Measurements from ENCODE around the gene DLGAP1. TPM values are rescaled to one million over a fixed set of nuclear protein-coding genes. Genes with fewer than 3 reads are reported as not detected.

The DLGAP1 gene
- total and polyA plus RNA-seq, 7 experiments from 2014 or later: 0.32 to 1.0 TPM; not detected in 5

- H3K9me3 Mint-ChIP-seq: no peaks in the 10 kb centered on the region
- H3K27me3 Mint-ChIP-seq: no peaks in the 10 kb centered on the region
- H3K4me1 ChIP-seq (ENCODE audit: control insufficient read depth in 2 of 2, insufficient read depth in 2 of 2, low read length in 2 of 2): peaks cover 9 to 18% of the 10 kb centered on the region in 2 donors
- POLR2A ChIA-PET: interaction anchor here (1.1 to 1.2 kb wide), 2 partner anchors 19 to 138 kb away, joined by 3 read pairs; no protein-coding TSS in a partner anchor
- intact Hi-C loops (cut with micrococcal nuclease): loop anchor here (5.0 to 10.0 kb wide), 5 partner anchors 328 to 1015 kb away; partner anchors contain the start of genes METTL4 (in 1 of the 2), MYL12B (in 1 of the 2) and NDC80 (in 1 of the 2)
- H3K27ac Mint-ChIP-seq: peak overlapping the region in 1 of 9 donors; percentile 99
- no peaks in the 10 kb centered on the region for H3K27me3 ChIP-seq (ENCODE audit: control insufficient read depth in 2 of 2, insufficient read depth in 2 of 2, low read length in 2 of 2)
- H3K9me3 ChIP-seq (ENCODE audit: control insufficient read depth in 2 of 3, low read length in 3 of 3): no peaks in the 10 kb centered on the region
- no peak overlapping the region for H3K4me3 Mint-ChIP-seq
- H3K27ac ChIP-seq (ENCODE audit: low read depth, low read length): no peak overlapping the region
- DNase-seq (no peak), ATAC-seq (no peak)
- H3K4me3 ChIP-seq (ENCODE audit: low read length): no peak overlapping the region
- peaks cover 9 to 52% (median 36%) of the 10 kb centered on the region in 7 donors for H3K4me1 Mint-ChIP-seq
- no peaks in the 10 kb centered on the region for H3K36me3 ChIP-seq (ENCODE audit: control insufficient read depth in 2 of 3, insufficient read depth in 3 of 3, low read length in 3 of 3)
- peaks cover 0 to 2% (median 0%) of the 10 kb centered on the region in 5 donors for H3K36me3 Mint-ChIP-seq
- CTCF ChIA-PET: no interaction called here
Measured at GRCh38 chr18:3590096-3590630, 864.9 kb downstream of the DLGAP1 start.

- Mint-ChIP-seq H3K9me3 (no peaks in the 10 kb centered on the region), H3K27me3 (no peaks in the 10 kb centered on the region), H3K4me3 (peak overlapping the region in 3 of 10 donors; percentile 4 to 34 (median 16)), H3K27ac (peak overlapping the region in 7 of 9 donors; percentile 28 to 93 (median 65)), H3K36me3 (peaks cover 0 to 3% (median 0%) of the 10 kb centered on the region in 5 donors), H3K4me1 (peaks cover 0 to 29% (median 11%) of the 10 kb centered on the region in 7 donors)
- CTCF ChIA-PET: interaction anchor here (0.6 to 2.7 kb wide), 19 partner anchors 9 to 327 kb away, joined by 3 to 22 read pairs (median 3); no protein-coding TSS in a partner anchor
- H3K4me1 ChIP-seq (ENCODE audit: control insufficient read depth in 2 of 2, insufficient read depth in 2 of 2, low read length in 2 of 2): no peaks in the 10 kb centered on the region
- intact Hi-C loops (cut with micrococcal nuclease): loop anchor here (1.0 kb wide), 4 partner anchors 8 to 305 kb away; no protein-coding TSS in a partner anchor
- H3K4me3 ChIP-seq (ENCODE audit: low read length): no peak overlapping the region
- no peaks in the 10 kb centered on the region for H3K9me3 ChIP-seq (ENCODE audit: control insufficient read depth in 2 of 3, low read length in 3 of 3)
- H3K36me3 ChIP-seq (ENCODE audit: control insufficient read depth in 2 of 3, insufficient read depth in 3 of 3, low read length in 3 of 3): no peaks in the 10 kb centered on the region
- H3K27me3 ChIP-seq (ENCODE audit: control insufficient read depth in 2 of 2, insufficient read depth in 2 of 2, low read length in 2 of 2): no peaks in the 10 kb centered on the region
- POLR2A ChIA-PET: interaction anchor here (0.8 to 2.1 kb wide), 6 partner anchors 8 to 145 kb away, joined by 3 to 16 read pairs (median 6); no protein-coding TSS in a partner anchor
- ATAC-seq (peak; percentile 90), DNase-seq (peak in 8 of 9 donors; percentile 40 to 60 (median 48))
- no peak overlapping the region for H3K27ac ChIP-seq (ENCODE audit: low read depth, low read length)
Measured at GRCh38 chr18:3585656-3586509, 869.2 kb downstream of the DLGAP1 start.

DNA sequence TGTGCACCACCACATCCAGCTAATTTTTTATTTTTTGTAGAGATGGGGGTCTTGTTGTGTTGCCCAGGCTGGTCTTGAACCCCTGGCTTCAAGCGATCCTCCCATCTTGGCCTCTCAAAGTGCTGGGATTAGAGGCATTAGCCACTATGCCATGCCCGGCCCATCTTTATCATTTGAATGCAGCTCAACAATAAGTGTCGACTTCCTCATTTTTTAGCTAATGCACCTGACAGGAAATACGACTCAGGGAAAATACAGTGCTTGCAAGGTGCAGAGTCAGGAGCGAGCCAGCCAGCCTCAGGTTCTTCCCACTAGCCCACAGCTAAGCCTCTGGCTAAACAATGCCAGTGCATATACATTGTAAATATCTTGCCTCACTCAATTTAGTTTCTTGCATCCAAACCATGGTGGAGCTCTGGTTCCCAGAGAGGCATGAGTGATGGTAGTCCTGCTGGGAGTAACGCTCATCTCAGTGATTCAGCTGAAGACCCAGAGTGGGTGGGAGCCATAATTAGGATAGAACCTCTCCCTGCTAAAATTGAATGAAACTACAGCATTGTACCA, 870.1 kb downstream of the DLGAP1 start:
- CTCF ChIA-PET: interaction anchor here (0.6 to 2.7 kb wide), 18 partner anchors 8 to 326 kb away, joined by 3 to 22 read pairs (median 4); no protein-coding TSS in a partner anchor
- no peaks in the 10 kb centered on the region for H3K4me1 ChIP-seq (ENCODE audit: control insufficient read depth in 2 of 2, insufficient read depth in 2 of 2, low read length in 2 of 2)
- H3K27ac ChIP-seq (ENCODE audit: low read depth, low read length): no peak overlapping the region
- no peaks in the 10 kb centered on the region for H3K36me3 ChIP-seq (ENCODE audit: control insufficient read depth in 2 of 3, insufficient read depth in 3 of 3, low read length in 3 of 3)
- DNase-seq (no peak), ATAC-seq (peak; percentile 34)
- Mint-ChIP-seq H3K27me3 (no peaks in the 10 kb centered on the region), H3K4me1 (peaks cover 0 to 28% (median 11%) of the 10 kb centered on the region in 7 donors), H3K4me3 (no peak overlapping the region), H3K27ac (peak overlapping the region in 2 of 9 donors; percentile 14 to 37), H3K36me3 (peaks cover 0 to 3% (median 0%) of the 10 kb centered on the region in 5 donors), H3K9me3 (no peaks in the 10 kb centered on the region)
- POLR2A ChIA-PET: interaction anchor here (0.6 to 2.1 kb wide), 6 partner anchors 9 to 303 kb away, joined by 3 to 16 read pairs (median 6); no protein-coding TSS in a partner anchor
- no peaks in the 10 kb centered on the region for H3K27me3 ChIP-seq (ENCODE audit: control insufficient read depth in 2 of 2, insufficient read depth in 2 of 2, low read length in 2 of 2)
- no peak overlapping the region for H3K4me3 ChIP-seq (ENCODE audit: low read length)
- intact Hi-C loops (cut with micrococcal nuclease): loop anchor here (1.0 kb wide), 3 partner anchors 81 to 304 kb away; no protein-coding TSS in a partner anchor
- H3K9me3 ChIP-seq (ENCODE audit: control insufficient read depth in 2 of 3, low read length in 3 of 3): no peaks in the 10 kb centered on the region

- Histone ChIP-seq H3K9me3 (ENCODE audit: control insufficient read depth in 2 of 3, low read length in 3 of 3) (no peaks in the 10 kb centered on the region), H3K27ac (ENCODE audit: low read depth, low read length) (no peak overlapping the region), H3K4me3 (ENCODE audit: low read length) (no peak overlapping the region), H3K27me3 (ENCODE audit: control insufficient read depth in 2 of 2, insufficient read depth in 2 of 2, low read length in 2 of 2) (no peaks in the 10 kb centered on the region), H3K4me1 (ENCODE audit: control insufficient read depth in 2 of 2, insufficient read depth in 2 of 2, low read length in 2 of 2) (no peaks in the 10 kb centered on the region), H3K36me3 (ENCODE audit: control insufficient read depth in 2 of 3, insufficient read depth in 3 of 3, low read length in 3 of 3) (no peaks in the 10 kb centered on the region)
- DNase-seq: no peak
- ChIA-PET CTCF (interaction anchor here (0.8 to 2.7 kb wide), 7 partner anchors 11 to 303 kb away, joined by 3 to 22 read pairs (median 7); no protein-coding TSS in a partner anchor), POLR2A (interaction anchor here (0.6 to 2.1 kb wide), 5 partner anchors 9 to 302 kb away, joined by 3 to 16 read pairs (median 6); no protein-coding TSS in a partner anchor)
- intact Hi-C loops (cut with micrococcal nuclease): no loop called here
- ATAC-seq: no peak
- Mint-ChIP-seq H3K4me3 (no peak overlapping the region), H3K27ac (no peak overlapping the region), H3K4me1 (peaks cover 0 to 28% (median 11%) of the 10 kb centered on the region in 7 donors), H3K9me3 (no peaks in the 10 kb centered on the region), H3K36me3 (peaks cover 0 to 3% (median 0%) of the 10 kb centered on the region in 5 donors), H3K27me3 (no peaks in the 10 kb centered on the region)
Measured at GRCh38 chr18:3584266-3584861, 870.7 kb downstream of the DLGAP1 start.

- CTCF ChIA-PET: interaction anchor here (2.7 kb wide), 1 partner anchor 11 kb away, joined by 22 read pairs; no protein-coding TSS in a partner anchor
- Mint-ChIP-seq H3K27me3 (no peaks in the 10 kb centered on the region), H3K4me3 (no peak overlapping the region), H3K36me3 (peaks cover 0 to 3% (median 0%) of the 10 kb centered on the region in 5 donors), H3K27ac (no peak overlapping the region), H3K4me1 (peaks cover 0 to 28% (median 11%) of the 10 kb centered on the region in 7 donors), H3K9me3 (no peaks in the 10 kb centered on the region)
- no peaks in the 10 kb centered on the region for H3K27me3 ChIP-seq (ENCODE audit: control insufficient read depth in 2 of 2, insufficient read depth in 2 of 2, low read length in 2 of 2)
- H3K4me1 ChIP-seq (ENCODE audit: control insufficient read depth in 2 of 2, insufficient read depth in 2 of 2, low read length in 2 of 2): no peaks in the 10 kb centered on the region
- ATAC-seq: no peak
- no peak overlapping the region for H3K27ac ChIP-seq (ENCODE audit: low read depth, low read length)
- no peak for DNase-seq
- H3K36me3 ChIP-seq (ENCODE audit: control insufficient read depth in 2 of 3, insufficient read depth in 3 of 3, low read length in 3 of 3): no peaks in the 10 kb centered on the region
- POLR2A ChIA-PET: no interaction called here
- intact Hi-C loops (cut with micrococcal nuclease): no loop called here
- H3K9me3 ChIP-seq (ENCODE audit: control insufficient read depth in 2 of 3, low read length in 3 of 3): no peaks in the 10 kb centered on the region
- no peak overlapping the region for H3K4me3 ChIP-seq (ENCODE audit: low read length)
Measured at GRCh38 chr18:3583873-3584247, 871.2 kb downstream of the DLGAP1 start.

All from naive thymus-derived CD4-positive, alpha-beta T cell (primary cell).